H9 (cell line): Measurements from ENCODE around the gene RPRD1B. TPM values are rescaled to one million over a fixed set of nuclear protein-coding genes. Genes with fewer than 3 reads are reported as not detected.

ENCODE experiments used
- DNase-seq: peaks from one replicate; pipeline ENCODE4 v3.0.0-alpha.2; 2017
- H2AFZ ChIP-seq: one replicate; pipeline ENCODE4 v1.6.1; 2013; ENCODE audit warnings: mild to moderate bottlenecking, low read length, control low read depth, moderate library complexity
- H2AK5ac ChIP-seq: 2 replicates; pipeline ENCODE4 v1.6.1; 2013; ENCODE audit warnings: low read length, control low read depth, mixed read lengths; ENCODE audit not compliant: insufficient read length
- H2BK120ac ChIP-seq: one replicate; pipeline ENCODE4 v1.6.1; 2013; ENCODE audit warnings: low read depth, mild to moderate bottlenecking, low read length, control low read depth, inconsistent platforms; ENCODE audit not compliant: poor library complexity, severe bottlenecking
- H2BK12ac ChIP-seq: 2 replicates; pipeline ENCODE4 v1.6.1; 2013; ENCODE audit warnings: low read length, control low read depth, mixed read lengths, low read depth; ENCODE audit not compliant: insufficient read length
- H2BK15ac ChIP-seq: 2 replicates; pipeline ENCODE4 v1.6.1; 2013; ENCODE audit warnings: low read depth, low read length, control low read depth
- H2BK20ac ChIP-seq: one replicate; pipeline ENCODE4 v1.6.1; 2013; ENCODE audit warnings: low read depth, mild to moderate bottlenecking, low read length, control low read depth, inconsistent platforms; ENCODE audit not compliant: poor library complexity, severe bottlenecking
- H2BK5ac ChIP-seq: 2 replicates; pipeline ENCODE4 v1.6.1; 2013; ENCODE audit warnings: low read length, control low read depth, mixed read lengths; ENCODE audit not compliant: insufficient read length
- H3K14ac ChIP-seq: 2 replicates; pipeline ENCODE4 v1.6.1; 2013; ENCODE audit warnings: low read length, control low read depth; ENCODE audit not compliant: insufficient read depth
- H3K18ac ChIP-seq: 2 replicates; pipeline ENCODE4 v1.6.1; 2013; ENCODE audit warnings: low read depth, mild to moderate bottlenecking, mixed read lengths, low read length, control low read depth; ENCODE audit not compliant: insufficient read length
- H3K23ac ChIP-seq: 2 replicates; pipeline ENCODE4 v1.6.1; 2013; ENCODE audit warnings: low read length, control low read depth, mixed read lengths, low read depth; ENCODE audit not compliant: insufficient read length
- H3K23me2 ChIP-seq: 2 replicates; pipeline ENCODE4 v1.6.1; 2013; ENCODE audit warnings: low read depth, mild to moderate bottlenecking, mixed read lengths, low read length, control low read depth; ENCODE audit not compliant: insufficient read length, poor library complexity, severe bottlenecking
- H3K27ac ChIP-seq: 2 replicates; pipeline ENCODE4 v1.5.1; 2013; ENCODE audit warnings: low read length, control low read depth, mixed read lengths, low read depth; ENCODE audit not compliant: insufficient read length
- H3K27me3 ChIP-seq: 2 replicates; pipeline ENCODE4 v1.6.1; 2013; ENCODE audit warnings: low read length, control low read depth, inconsistent platforms; ENCODE audit not compliant: insufficient read depth
- H3K4ac ChIP-seq: 2 replicates; pipeline ENCODE4 v1.6.1; 2013; ENCODE audit warnings: low read depth, mild to moderate bottlenecking, control low read depth, inconsistent platforms, low read length, moderate library complexity
- H3K4me1 ChIP-seq: 2 replicates; pipeline ENCODE4 v1.6.1; 2013; ENCODE audit warnings: low read length, control low read depth, inconsistent platforms; ENCODE audit not compliant: insufficient read depth
- H3K4me2 ChIP-seq: 2 replicates; pipeline ENCODE4 v1.6.1; 2013; ENCODE audit warnings: low read length, control low read depth, mixed read lengths; ENCODE audit not compliant: insufficient read length, insufficient read depth
- H3K56ac ChIP-seq: 2 replicates; pipeline ENCODE4 v1.6.1; 2013; ENCODE audit warnings: low read depth, mild to moderate bottlenecking, mixed read lengths, low read length, control low read depth; ENCODE audit not compliant: insufficient read length
- H3K79me1 ChIP-seq: 2 replicates; pipeline ENCODE4 v1.6.1; 2013; ENCODE audit warnings: low read depth, mild to moderate bottlenecking, moderate library complexity, low read length, control low read depth, inconsistent platforms; ENCODE audit not compliant: insufficient read depth, poor library complexity, severe bottlenecking
- H3K79me2 ChIP-seq: 2 replicates; pipeline ENCODE4 v1.6.1; 2013; ENCODE audit warnings: low read length, control low read depth, inconsistent platforms; ENCODE audit not compliant: insufficient read depth
- H3K9ac ChIP-seq: 2 replicates; pipeline ENCODE4 v1.6.1; 2013; ENCODE audit warnings: low read length, control low read depth, mixed read lengths; ENCODE audit not compliant: insufficient read length; ENCODE audit errors: extremely low read depth
- H3K9me3 ChIP-seq: one replicate; pipeline ENCODE4 v1.6.1; 2013; ENCODE audit warnings: low read depth, low read length, inconsistent platforms; ENCODE audit not compliant: control insufficient read depth
- H3T11ph ChIP-seq: one replicate; pipeline ENCODE4 v1.6.1; 2013; ENCODE audit warnings: mild to moderate bottlenecking, low read length, control low read depth, inconsistent platforms
- H4K20me1 ChIP-seq: one replicate; pipeline ENCODE4 v1.6.1; 2013; ENCODE audit not compliant: control insufficient read depth, insufficient read length, insufficient read depth
- H4K5ac ChIP-seq: 2 replicates; pipeline ENCODE4 v1.6.1; 2013; ENCODE audit warnings: low read depth, mild to moderate bottlenecking, mixed read lengths, low read length, control low read depth; ENCODE audit not compliant: insufficient read length
- H4K8ac ChIP-seq: replicated peaks from 2 replicates; pipeline ENCODE4 v1.6.1; 2013; ENCODE audit warnings: low read length, control low read depth, mixed read lengths, low read depth; ENCODE audit not compliant: insufficient read length
- H4K91ac ChIP-seq: 2 replicates; pipeline ENCODE4 v1.6.1; 2013; ENCODE audit warnings: low read depth, mild to moderate bottlenecking, moderate library complexity, mixed read lengths, low read length, control low read depth; ENCODE audit not compliant: insufficient read length
- H3K27ac Mint-ChIP-seq, 3 experiments: 2 replicates in 2 of 3; 3 replicates in 1 of 3; pipeline ENCODE4 v1.8.0; 2020 to 2021; ENCODE audit warnings: mixed read lengths in 3 of 3, mild to moderate bottlenecking in 1 of 3, moderate library complexity in 1 of 3
- H3K27me3 Mint-ChIP-seq: 2 replicates; pipeline ENCODE4 v1.8.0; 2021; ENCODE audit warnings: low read depth, mild to moderate bottlenecking, moderate library complexity, mixed read lengths
- H3K36me3 Mint-ChIP-seq, 3 experiments: 2 replicates in 2 of 3; 3 replicates in 1 of 3; pipeline ENCODE4 v1.8.0; 2020 to 2021; ENCODE audit warnings: low read depth in 3 of 3, mixed read lengths in 3 of 3; ENCODE audit not compliant: insufficient read depth in 1 of 3
- H3K4me1 Mint-ChIP-seq, 2 experiments: 2 replicates each; pipeline ENCODE4 v1.8.0; 2020; ENCODE audit warnings: mixed read lengths in 2 of 2
- H3K4me3 Mint-ChIP-seq, 2 experiments: 2 replicates in 1 of 2; 3 replicates in 1 of 2; pipeline ENCODE4 v1.8.0; 2020 to 2021; ENCODE audit warnings: mild to moderate bottlenecking in 2 of 2, mixed read lengths in 2 of 2, moderate library complexity in 1 of 2
- H3K9me3 Mint-ChIP-seq, 2 experiments: 2 replicates in 1 of 2; 3 replicates in 1 of 2; pipeline ENCODE4 v1.8.0; 2020; ENCODE audit warnings: mild to moderate bottlenecking in 2 of 2, mixed read lengths in 2 of 2, moderate library complexity in 1 of 2
- WGBS: extraction: QIAGEN DNeasy Blood & Tissue Kit; methylation state at CpG from one replicate; pipeline ENCODE4 v1.1.7; 2013; ENCODE audit warnings: missing lambda C conversion rate, low lambda C conversion rate, mixed read lengths; ENCODE audit not compliant: insufficient read length; ENCODE audit errors: extremely low coverage; 5-methylcytosine and 5-hydroxymethylcytosine counted together
- total RNA-seq: library from RNA; stranded (reverse); gene quantifications from 2 replicates; pipeline ENCODE4 v1.2.1, GENCODE V29; 2021
- TF ChIP-seq, protein P1 (sequence below): fragments of 200-600 bp; sonication (generic); conservative IDR thresholded peaks from 3 replicates; pipeline ENCODE4 v1.8.0; 2021; ENCODE audit warnings: antibody characterized with exemption, mild to moderate bottlenecking

RPRD1B gene
- total RNA-seq, 1 experiment from 2014 or later = 34.3 TPM

DNA sequence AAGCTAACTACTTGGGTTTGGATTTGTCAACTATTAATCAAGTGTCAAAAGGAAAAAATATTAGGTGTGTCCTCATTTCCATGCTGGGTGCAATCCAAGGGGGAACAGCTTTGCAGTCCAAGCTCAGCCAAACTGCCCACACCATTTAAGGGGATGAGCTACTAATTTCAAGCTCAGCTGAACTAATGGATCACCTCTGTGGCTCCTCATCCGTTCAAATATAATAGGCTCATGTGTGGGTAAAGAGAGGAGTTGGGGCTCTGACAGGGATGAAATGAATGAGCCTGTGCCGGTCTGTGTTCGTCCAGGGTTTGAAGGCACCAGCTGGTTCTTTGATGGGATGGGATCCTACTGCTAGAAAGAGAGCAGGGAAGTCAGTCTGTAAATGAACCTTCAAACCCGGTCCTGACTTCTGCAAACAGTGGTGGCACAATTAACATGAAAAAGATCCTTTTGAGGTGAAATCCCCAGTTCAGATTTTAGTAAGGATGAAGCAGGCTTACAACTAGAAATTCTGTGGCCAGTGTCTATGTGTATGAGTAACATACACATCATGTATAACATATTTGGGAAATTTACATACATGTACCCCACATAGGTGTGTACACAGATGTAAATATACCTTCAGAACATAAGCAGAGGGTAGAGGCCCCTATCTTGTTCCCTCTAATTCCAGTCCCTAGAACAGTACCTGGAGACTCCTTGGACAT, 42.2 kb upstream of the RPRD1B start:
- H2AFZ ChIP-seq = no peak overlapping the region
- H3K27ac ChIP-seq = no peak overlapping the region
- TF ChIP-seq, protein P1, sequence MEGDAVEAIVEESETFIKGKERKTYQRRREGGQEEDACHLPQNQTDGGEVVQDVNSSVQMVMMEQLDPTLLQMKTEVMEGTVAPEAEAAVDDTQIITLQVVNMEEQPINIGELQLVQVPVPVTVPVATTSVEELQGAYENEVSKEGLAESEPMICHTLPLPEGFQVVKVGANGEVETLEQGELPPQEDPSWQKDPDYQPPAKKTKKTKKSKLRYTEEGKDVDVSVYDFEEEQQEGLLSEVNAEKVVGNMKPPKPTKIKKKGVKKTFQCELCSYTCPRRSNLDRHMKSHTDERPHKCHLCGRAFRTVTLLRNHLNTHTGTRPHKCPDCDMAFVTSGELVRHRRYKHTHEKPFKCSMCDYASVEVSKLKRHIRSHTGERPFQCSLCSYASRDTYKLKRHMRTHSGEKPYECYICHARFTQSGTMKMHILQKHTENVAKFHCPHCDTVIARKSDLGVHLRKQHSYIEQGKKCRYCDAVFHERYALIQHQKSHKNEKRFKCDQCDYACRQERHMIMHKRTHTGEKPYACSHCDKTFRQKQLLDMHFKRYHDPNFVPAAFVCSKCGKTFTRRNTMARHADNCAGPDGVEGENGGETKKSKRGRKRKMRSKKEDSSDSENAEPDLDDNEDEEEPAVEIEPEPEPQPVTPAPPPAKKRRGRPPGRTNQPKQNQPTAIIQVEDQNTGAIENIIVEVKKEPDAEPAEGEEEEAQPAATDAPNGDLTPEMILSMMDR = no peak
- H3K27me3 ChIP-seq = no peaks in the 10 kb centered on the region
- no peak overlapping the region for H3K23ac ChIP-seq
- H3K79me2 ChIP-seq = no peaks in the 10 kb centered on the region
- DNase-seq = no peak
- H3K56ac ChIP-seq = no peak overlapping the region
- Mint-ChIP-seq H3K27me3 (no peaks in the 10 kb centered on the region), H3K9me3 (no peaks in the 10 kb centered on the region), H3K4me3 (no peak overlapping the region), H3K27ac (no peak overlapping the region), H3K36me3 (peaks cover 19 to 53% (median 52%) of the 10 kb centered on the region in 3 experiments; a peak in 6 of 7 replicates), H3K4me1 (peaks cover 4 to 16% of the 10 kb centered on the region in 2 experiments)
- H3K9ac ChIP-seq = no peak overlapping the region
- H2BK20ac ChIP-seq = no peak overlapping the region
- H2BK120ac ChIP-seq = no peak overlapping the region
- no peak overlapping the region for H3K14ac ChIP-seq
- no peak overlapping the region for H4K8ac ChIP-seq
- no peak overlapping the region for H3K18ac ChIP-seq
- no peaks in the 10 kb centered on the region for H3K79me1 ChIP-seq
- no peaks in the 10 kb centered on the region for H3K9me3 ChIP-seq
- H2AK5ac ChIP-seq = no peak overlapping the region
- no peaks in the 10 kb centered on the region for H3K23me2 ChIP-seq
- H4K5ac ChIP-seq = no peak overlapping the region
- no peak overlapping the region for H3K4me2 ChIP-seq
- H4K91ac ChIP-seq = no peak overlapping the region
- H3T11ph ChIP-seq = no peak overlapping the region
- H3K4ac ChIP-seq = no peak overlapping the region
- no peaks in the 10 kb centered on the region for H3K4me1 ChIP-seq
- WGBS = no CpG with 5 or more reads among the region's 4 CpGs
- H2BK15ac ChIP-seq = no peak overlapping the region
- H2BK12ac ChIP-seq = no peak overlapping the region
- no peaks in the 10 kb centered on the region for H4K20me1 ChIP-seq
- no peak overlapping the region for H2BK5ac ChIP-seq
